ENCODE data around the gene OPHN1.

OPHN1 gene

GRCh38 chrX:68304602-68305001 lies 128.7 kb downstream of the OPHN1 start:
- no peak for DNase-seq (ENCODE audit: low read depth in 2 of 2)
- no peak overlapping the region for H3K4me3 ChIP-seq (replicated peaks in 1 of 2; ENCODE audit: low read depth in 2 of 2, low read length in 2 of 2)
- no peak for TF ChIP-seq CTCF (IDR thresholded peaks at IDR 0.05; ENCODE audit: low read depth, low read length)

- DNase-seq (ENCODE audit: low read depth in 2 of 2) = peak in 1 of 2 donors; percentile 3
- no peak overlapping the region for H3K4me3 ChIP-seq (replicated peaks in 1 of 2; ENCODE audit: low read depth in 2 of 2, low read length in 2 of 2)
- TF ChIP-seq CTCF (IDR thresholded peaks at IDR 0.05; ENCODE audit: low read depth, low read length) = no peak
Measured at GRCh38 chrX:68299898-68300297, 133.4 kb downstream of the OPHN1 start.

GRCh38 chrX:68292471-68292870 lies 140.8 kb downstream of the OPHN1 start:
- TF ChIP-seq CTCF (IDR thresholded peaks at IDR 0.05; ENCODE audit: low read depth, low read length) = no peak
- no peak overlapping the region for H3K4me3 ChIP-seq (replicated peaks in 1 of 2; ENCODE audit: low read depth in 2 of 2, low read length in 2 of 2)
- DNase-seq (ENCODE audit: low read depth in 2 of 2) = peak in 1 of 2 donors; percentile 9

- no peak for DNase-seq (ENCODE audit: low read depth in 2 of 2)
- H3K4me3 ChIP-seq (replicated peaks in 1 of 2; ENCODE audit: low read depth in 2 of 2, low read length in 2 of 2) = no peak overlapping the region
- TF ChIP-seq CTCF (IDR thresholded peaks at IDR 0.05; ENCODE audit: low read depth, low read length) = no peak
Measured at GRCh38 chrX:68288127-68288526, 145.2 kb downstream of the OPHN1 start.

- no peak overlapping the region for H3K4me3 ChIP-seq (replicated peaks in 1 of 2; ENCODE audit: low read depth in 2 of 2, low read length in 2 of 2)
- TF ChIP-seq CTCF (IDR thresholded peaks at IDR 0.05; ENCODE audit: low read depth, low read length) = no peak
- no peak for DNase-seq (ENCODE audit: low read depth in 2 of 2)
Measured at GRCh38 chrX:68287419-68287818, 145.9 kb downstream of the OPHN1 start.

GRCh38 chrX:68286980-68287379 lies 146.3 kb downstream of the OPHN1 start:
- DNase-seq (ENCODE audit: low read depth in 2 of 2) = no peak
- no peak overlapping the region for H3K4me3 ChIP-seq (replicated peaks in 1 of 2; ENCODE audit: low read depth in 2 of 2, low read length in 2 of 2)
- no peak for TF ChIP-seq CTCF (IDR thresholded peaks at IDR 0.05; ENCODE audit: low read depth, low read length)

GRCh38 chrX:68286076-68286475 lies 147.2 kb downstream of the OPHN1 start:
- TF ChIP-seq CTCF (IDR thresholded peaks at IDR 0.05; ENCODE audit: low read depth, low read length) = no peak
- H3K4me3 ChIP-seq (replicated peaks in 1 of 2; ENCODE audit: low read depth in 2 of 2, low read length in 2 of 2) = no peak overlapping the region
- peak in 1 of 2 donors; percentile 29 for DNase-seq (ENCODE audit: low read depth in 2 of 2)
